Measurements from ENCODE around the gene COPG1. TPM values are rescaled to one million over a fixed set of nuclear protein-coding genes. Genes with fewer than 3 reads are reported as not detected.

Gene COPG1
- total and polyA plus RNA-seq, 2 of the 13 experiments (the other 11 are each of a cell fraction or from before 2014, with no cell fraction given) = 98.6 to 166 TPM

- in situ Hi-C loops (cut with HindIII; ENCODE audit: extremely low pct_ligation_motif_present, low pct_unique_long_range_greater_than_20kb) (no loop called here), intact Hi-C loops (cut with micrococcal nuclease; ENCODE audit: unreplicated experiment) (loop anchor here (5.0 kb wide), 1 partner anchor 47 kb away; the partner anchor contains the start of gene CNBP)
- ChIA-PET POLR2A (interaction anchor here (0.9 to 1.6 kb wide), 7 partner anchors 17 to 175 kb away, joined by 3 to 7 read pairs (median 4); partner anchors contain the start of gene COPG1), CTCF (ENCODE audit: low intra/inter-chr PET ratio, low total read pairs) (interaction anchor here (2.4 kb wide), 1 partner anchor 17 kb away, joined by 14 read pairs; no protein-coding TSS in a partner anchor)
- peak overlapping the region; percentile 56 for H3K27ac ChIP-seq (ENCODE audit: extremely low read length, insufficient read depth, low read length)
- H3K36me3 ChIP-seq (replicated peaks in 1 of 2; ENCODE audit: control insufficient read depth in 1 of 2, insufficient read depth in 2 of 2, low read length in 2 of 2) = no peaks in the 10 kb centered on the region
- peaks cover 69% of the 10 kb centered on the region for H3K4me1 ChIP-seq (ENCODE audit: insufficient read depth, low read length)
- peak overlapping the region; percentile 9 to 47 (median 25); a peak in 5 of 6 replicates for H3K4me3 ChIP-seq (replicated peaks in 1 of 3; ENCODE audit: insufficient read depth in 1 of 3, low read depth in 2 of 3, low read length in 3 of 3)
- no peaks in the 10 kb centered on the region for H3K9me3 ChIP-seq (ENCODE audit: low read length)
- no peaks in the 10 kb centered on the region for H4K20me1 ChIP-seq (ENCODE audit: insufficient read depth, low read length)
- DNase-seq (ENCODE audit: low spot score) (peak; percentile 77), FAIRE-seq (peak; percentile 88), ATAC-seq (peak; percentile 73)
- WGBS (ENCODE audit: low lambda C conversion rate) = 50% methylated on average over 10 of the region's 11 CpGs
- peak overlapping the region; percentile 66 for H3K4me2 ChIP-seq (ENCODE audit: low read depth, low read length)
- no peaks in the 10 kb centered on the region for H3K79me2 ChIP-seq (ENCODE audit: insufficient read depth, low read length)
- H3K27me3 ChIP-seq (ENCODE audit: control insufficient read depth in 1 of 2, insufficient read depth in 2 of 2, low read length in 2 of 2) = no peaks in the 10 kb centered on the region
- H3K9ac ChIP-seq (ENCODE audit: insufficient read depth, low read depth, low read length) = peak overlapping the region; percentile 36
- BruUV-seq (replicated peaks) = no TSS peak
- peak overlapping the region; percentile 85 for H2AFZ ChIP-seq (ENCODE audit: low read length)
- TF ChIP-seq RFXANK (CRISPR knock-in tag; IDR thresholded peaks at IDR 0.05) (no peak), SP5 (CRISPR knock-in tag; IDR thresholded peaks at IDR 0.05; ENCODE audit: borderline replicate concordance, low read depth) (no peak), HMG20B (CRISPR knock-in tag; conservative IDR thresholded peaks at IDR 0.05) (no peak), RBFOX2 (IDR thresholded peaks at IDR 0.05; ENCODE audit: low read depth, low read length) (no peak), JARID2 (CRISPR knock-in tag; IDR thresholded peaks at IDR 0.05; ENCODE audit: insufficient replicate concordance) (no peak), FLYWCH1 (CRISPR knock-in tag; IDR thresholded peaks at IDR 0.05) (no peak), MAX (IDR thresholded peaks at IDR 0.05) (peak; percentile 12; the same call in 1 of the 2 replicates), ZNF318 (CRISPR knock-in tag; IDR thresholded peaks at IDR 0.05) (no peak), TCF12 (IDR thresholded peaks at IDR 0.05) (no peak), TCF12 (CRISPR knock-in tag; IDR thresholded peaks at IDR 0.05) (no peak), ZBTB3 (CRISPR knock-in tag; IDR thresholded peaks at IDR 0.05; ENCODE audit: borderline replicate concordance, low read depth) (no peak), ZHX1 (CRISPR knock-in tag; IDR thresholded peaks at IDR 0.05; ENCODE audit: low read depth) (no peak), BHLHE40 (IDR thresholded peaks at IDR 0.05; ENCODE audit: low read length) (no peak)
These were observed 20.4 kb upstream of the COPG1 start for GRCh38 chr3:129228891-129229585.
